Mesendoderm (in vitro differentiated cells): ENCODE data around the gene PARM1.

Source experiments
- DNase-seq: peaks from one replicate; pipeline ENCODE4 v3.0.0; 2013
- H2AK5ac ChIP-seq: 2 replicates; pipeline ENCODE4 v1.6.1; 2013; ENCODE audit warnings: low read length, inconsistent platforms
- H2BK120ac ChIP-seq: 2 replicates; pipeline ENCODE4 v1.6.1; 2013; ENCODE audit warnings: low read depth, mild to moderate bottlenecking, low read length, moderate library complexity, mixed read lengths
- H2BK15ac ChIP-seq: replicated peaks from 2 replicates; pipeline ENCODE4 v1.6.1; 2013; ENCODE audit warnings: low read depth, mild to moderate bottlenecking, moderate library complexity
- H2BK5ac ChIP-seq: 2 replicates; pipeline ENCODE4 v1.6.1; 2013; ENCODE audit warnings: low read length, inconsistent platforms
- H3K18ac ChIP-seq: 2 replicates; pipeline ENCODE4 v1.6.1; 2013; ENCODE audit warnings: mild to moderate bottlenecking, low read length, mixed read lengths
- H3K23ac ChIP-seq: one replicate; pipeline ENCODE4 v1.6.1; 2013; ENCODE audit warnings: low read length
- H3K27ac ChIP-seq: 2 replicates; pipeline ENCODE4 v1.5.1; 2013; ENCODE audit warnings: low read depth, mild to moderate bottlenecking, inconsistent platforms, low read length, moderate library complexity
- H3K27me3 ChIP-seq: 2 replicates; pipeline ENCODE4 v1.6.1; 2013; ENCODE audit warnings: low read length, control low read depth, mild to moderate bottlenecking, inconsistent platforms; ENCODE audit not compliant: insufficient read depth, poor library complexity
- H3K36me3 ChIP-seq: 2 replicates; pipeline ENCODE4 v1.6.1; 2013; ENCODE audit warnings: low read length, inconsistent platforms; ENCODE audit not compliant: control insufficient read depth, insufficient read depth
- H3K4ac ChIP-seq: one replicate; pipeline ENCODE4 v1.6.1; 2013; ENCODE audit warnings: low read depth, mild to moderate bottlenecking, low read length, moderate library complexity
- H3K4me1 ChIP-seq: 2 replicates; pipeline ENCODE4 v1.6.1; 2013; ENCODE audit warnings: low read depth, low read length, inconsistent platforms; ENCODE audit not compliant: control insufficient read depth
- H3K4me2 ChIP-seq: 2 replicates; pipeline ENCODE4 v1.6.1; 2013; ENCODE audit warnings: low read length
- H3K4me3 ChIP-seq: 2 replicates; pipeline ENCODE4 v1.5.1; 2013; ENCODE audit warnings: mild to moderate bottlenecking, low read length
- H3K56ac ChIP-seq: one replicate; pipeline ENCODE4 v1.6.1; 2013; ENCODE audit warnings: low read length
- H3K79me1 ChIP-seq: 2 replicates; pipeline ENCODE4 v1.6.1; 2013; ENCODE audit warnings: low read length, inconsistent platforms
- H3K79me2 ChIP-seq: 2 replicates; pipeline ENCODE4 v1.6.1; 2013; ENCODE audit warnings: mild to moderate bottlenecking, low read length; ENCODE audit not compliant: control insufficient read depth, insufficient read depth
- H3K9ac ChIP-seq: 2 replicates; pipeline ENCODE4 v1.6.1; 2013; ENCODE audit warnings: low read length, inconsistent platforms
- H4K5ac ChIP-seq: one replicate; pipeline ENCODE4 v1.6.1; 2013; ENCODE audit warnings: low read length
- H4K8ac ChIP-seq: one replicate; pipeline ENCODE4 v1.6.1; 2013; ENCODE audit warnings: low read depth, mild to moderate bottlenecking, control low read depth, low read length, moderate library complexity
- WGBS: extraction: QIAGEN DNeasy Blood & Tissue Kit; methylation state at CpG from one replicate; pipeline ENCODE4 v1.1.7; 2013; ENCODE audit warnings: low lambda C conversion rate, missing lambda C conversion rate; ENCODE audit not compliant: insufficient coverage; ENCODE audit errors: extremely low coverage; 5-methylcytosine and 5-hydroxymethylcytosine counted together

PARM1 gene

DNA sequence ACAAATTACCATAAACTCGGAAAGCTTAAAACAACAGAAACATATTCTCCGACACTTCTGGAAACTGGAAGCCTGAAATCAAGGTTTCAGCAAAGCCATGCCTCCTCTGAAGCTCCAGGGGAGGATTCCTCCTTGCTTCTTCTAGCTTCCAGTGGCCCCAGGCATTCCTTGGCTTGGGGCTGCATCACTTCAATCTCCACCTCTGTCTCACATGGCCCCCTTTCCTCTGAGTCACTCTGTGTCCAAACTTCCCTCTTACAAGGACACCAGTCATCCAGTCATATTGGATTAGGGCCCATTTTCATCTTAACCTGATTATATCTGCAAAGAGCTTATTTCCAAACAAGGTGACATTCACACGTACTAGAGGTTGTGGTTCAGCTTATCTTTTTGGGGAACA is 17.3 kb downstream of the PARM1 start:
- H3K23ac ChIP-seq, result no peak overlapping the region
- no peak overlapping the region for H4K8ac ChIP-seq
- no peak overlapping the region for H3K56ac ChIP-seq
- no peak overlapping the region for H2AK5ac ChIP-seq
- no peak overlapping the region for H3K4me3 ChIP-seq
- H3K18ac ChIP-seq, result no peak overlapping the region
- no peaks in the 10 kb centered on the region for H3K79me2 ChIP-seq
- H4K5ac ChIP-seq, result no peak overlapping the region
- H3K79me1 ChIP-seq, result no peaks in the 10 kb centered on the region
- no peak overlapping the region for H2BK5ac ChIP-seq
- H3K9ac ChIP-seq, result no peak overlapping the region
- H3K4ac ChIP-seq, result no peak overlapping the region
- H3K4me1 ChIP-seq, result no peaks in the 10 kb centered on the region
- no peaks in the 10 kb centered on the region for H3K36me3 ChIP-seq
- no peaks in the 10 kb centered on the region for H3K27me3 ChIP-seq
- H3K4me2 ChIP-seq, result no peak overlapping the region
- no peak overlapping the region for H2BK120ac ChIP-seq
- no CpG with 5 or more reads among the region's 3 CpGs for WGBS
- H2BK15ac ChIP-seq, result no peak overlapping the region
- DNase-seq, result no peak
- H3K27ac ChIP-seq, result no peak overlapping the region

DNA sequence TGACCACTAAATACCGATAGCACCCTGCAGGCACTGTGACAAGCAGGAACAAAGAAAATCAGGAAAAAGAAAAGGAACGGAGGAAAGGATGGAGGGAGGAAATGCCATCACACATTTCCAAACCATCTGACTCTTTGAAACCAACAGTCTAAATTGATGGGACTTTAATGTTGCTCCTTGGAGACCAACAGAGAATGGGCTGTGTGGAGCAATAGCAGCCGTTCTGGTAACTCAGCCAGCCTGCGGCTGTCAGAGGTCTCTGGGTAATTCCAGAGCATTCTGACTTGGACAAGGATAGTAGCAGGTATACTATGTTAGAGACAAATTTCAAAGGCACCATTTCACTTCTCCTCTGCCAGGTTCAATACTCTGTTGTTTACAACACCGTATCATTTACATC is 18.0 kb downstream of the PARM1 start:
- H3K4ac ChIP-seq, result no peak overlapping the region
- no peak overlapping the region for H3K4me3 ChIP-seq
- H2BK120ac ChIP-seq, result no peak overlapping the region
- no peak overlapping the region for H3K27ac ChIP-seq
- no peak overlapping the region for H3K18ac ChIP-seq
- no peak overlapping the region for H2AK5ac ChIP-seq
- H3K4me2 ChIP-seq, result no peak overlapping the region
- H3K23ac ChIP-seq, result no peak overlapping the region
- no peaks in the 10 kb centered on the region for H3K79me2 ChIP-seq
- no peak overlapping the region for H2BK15ac ChIP-seq
- H4K8ac ChIP-seq, result no peak overlapping the region
- no peak overlapping the region for H3K9ac ChIP-seq
- H3K36me3 ChIP-seq, result no peaks in the 10 kb centered on the region
- no peak overlapping the region for H2BK5ac ChIP-seq
- H3K56ac ChIP-seq, result no peak overlapping the region
- H4K5ac ChIP-seq, result no peak overlapping the region
- no peak for DNase-seq
- no peaks in the 10 kb centered on the region for H3K27me3 ChIP-seq
- H3K4me1 ChIP-seq, result no peaks in the 10 kb centered on the region
- H3K79me1 ChIP-seq, result no peaks in the 10 kb centered on the region
- no CpG with 5 or more reads among the region's 5 CpGs for WGBS

DNA sequence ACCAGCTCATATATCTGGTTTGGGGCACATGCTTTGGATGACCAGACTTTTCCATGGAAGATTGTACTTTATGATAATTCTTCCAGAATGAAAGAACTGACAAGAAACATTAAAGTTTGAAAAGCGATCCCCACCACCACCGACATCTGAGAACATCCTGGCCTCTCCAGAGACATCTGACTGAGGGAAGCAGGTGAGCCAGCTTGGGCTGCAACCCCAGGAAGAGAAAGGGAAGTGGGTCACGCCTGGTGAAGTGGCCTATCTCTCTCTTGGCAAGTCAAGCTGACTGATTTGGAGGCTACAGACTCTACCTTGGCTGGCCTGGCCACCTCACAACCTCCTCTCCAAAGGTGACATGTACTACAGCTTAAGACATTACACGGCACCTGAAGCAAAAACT is 20.7 kb downstream of the PARM1 start:
- Histone ChIP-seq H2AK5ac (no peak overlapping the region), H2BK5ac (no peak overlapping the region), H3K56ac (no peak overlapping the region), H3K79me2 (no peaks in the 10 kb centered on the region), H3K9ac (no peak overlapping the region), H2BK15ac (no peak overlapping the region), H4K5ac (no peak overlapping the region), H3K4me1 (no peaks in the 10 kb centered on the region), H3K4ac (no peak overlapping the region), H3K36me3 (no peaks in the 10 kb centered on the region), H3K4me3 (no peak overlapping the region), H4K8ac (peak overlapping the region; percentile 39), H3K27ac (no peak overlapping the region), H3K23ac (no peak overlapping the region), H3K18ac (no peak overlapping the region), H3K4me2 (no peak overlapping the region), H3K27me3 (no peaks in the 10 kb centered on the region), H2BK120ac (no peak overlapping the region), H3K79me1 (no peaks in the 10 kb centered on the region)
- WGBS, result no CpG with 5 or more reads among the region's 4 CpGs
- DNase-seq, result no peak

DNA sequence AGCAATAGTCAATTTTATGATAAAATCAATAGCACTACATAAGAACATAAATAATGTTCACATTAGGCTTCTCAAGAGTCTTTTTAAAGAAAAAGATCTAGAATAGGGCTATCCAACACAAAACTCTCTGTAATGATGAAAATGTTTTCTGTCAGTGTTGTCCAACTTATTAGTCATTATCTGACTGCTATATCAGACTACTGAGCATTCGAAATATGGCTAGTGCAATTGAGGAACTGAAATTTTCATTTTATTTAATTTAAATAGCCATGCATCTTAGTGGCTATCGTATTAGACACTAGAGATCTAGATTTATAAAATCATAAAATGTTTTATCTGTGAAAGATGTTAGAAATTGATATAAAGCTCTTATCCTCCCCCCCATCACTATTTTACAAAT is 26.0 kb downstream of the PARM1 start:
- no peaks in the 10 kb centered on the region for H3K79me2 ChIP-seq
- H2AK5ac ChIP-seq, result no peak overlapping the region
- H3K4ac ChIP-seq, result no peak overlapping the region
- H3K4me2 ChIP-seq, result no peak overlapping the region
- WGBS, result no CpG with 5 or more reads among the region's 2 CpGs
- H3K4me3 ChIP-seq, result no peak overlapping the region
- H3K79me1 ChIP-seq, result no peaks in the 10 kb centered on the region
- no peak for DNase-seq
- H3K36me3 ChIP-seq, result no peaks in the 10 kb centered on the region
- no peaks in the 10 kb centered on the region for H3K27me3 ChIP-seq
- H3K56ac ChIP-seq, result no peak overlapping the region
- no peak overlapping the region for H4K5ac ChIP-seq
- H2BK120ac ChIP-seq, result no peak overlapping the region
- no peak overlapping the region for H3K23ac ChIP-seq
- no peak overlapping the region for H3K9ac ChIP-seq
- no peak overlapping the region for H4K8ac ChIP-seq
- no peak overlapping the region for H2BK5ac ChIP-seq
- no peak overlapping the region for H3K27ac ChIP-seq
- H3K4me1 ChIP-seq, result no peaks in the 10 kb centered on the region
- H3K18ac ChIP-seq, result no peak overlapping the region
- no peak overlapping the region for H2BK15ac ChIP-seq

DNA sequence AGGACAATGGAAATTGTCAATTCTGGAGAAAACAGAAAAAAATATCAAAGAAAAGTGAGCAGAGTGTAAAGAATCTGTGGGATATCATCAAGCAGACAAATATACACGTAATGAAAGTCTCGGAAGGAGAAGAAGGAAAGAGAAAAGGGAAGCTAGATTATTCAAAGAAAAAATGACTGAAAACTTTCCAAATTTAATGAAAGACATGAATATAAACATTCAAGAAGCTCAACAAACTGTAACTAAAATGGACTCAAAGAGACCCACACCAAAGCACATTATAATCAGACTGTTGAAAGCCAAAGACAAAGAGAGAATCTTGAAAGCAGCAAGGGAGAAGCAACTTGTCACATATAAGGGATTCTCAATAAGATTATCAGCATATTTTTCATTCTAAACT is 28.3 kb downstream of the PARM1 start:
- Histone ChIP-seq H3K27me3 (no peaks in the 10 kb centered on the region), H2BK15ac (no peak overlapping the region), H3K4ac (no peak overlapping the region), H4K5ac (no peak overlapping the region), H3K18ac (no peak overlapping the region), H4K8ac (no peak overlapping the region), H3K4me3 (no peak overlapping the region), H3K9ac (no peak overlapping the region), H2BK5ac (no peak overlapping the region), H3K36me3 (no peaks in the 10 kb centered on the region), H3K79me1 (no peaks in the 10 kb centered on the region), H3K4me1 (no peaks in the 10 kb centered on the region), H2AK5ac (no peak overlapping the region), H3K56ac (no peak overlapping the region), H3K27ac (no peak overlapping the region), H2BK120ac (no peak overlapping the region), H3K79me2 (no peaks in the 10 kb centered on the region), H3K4me2 (no peak overlapping the region), H3K23ac (no peak overlapping the region)
- DNase-seq, result no peak
- WGBS, result no CpG with 5 or more reads among the region's 2 CpGs

DNA sequence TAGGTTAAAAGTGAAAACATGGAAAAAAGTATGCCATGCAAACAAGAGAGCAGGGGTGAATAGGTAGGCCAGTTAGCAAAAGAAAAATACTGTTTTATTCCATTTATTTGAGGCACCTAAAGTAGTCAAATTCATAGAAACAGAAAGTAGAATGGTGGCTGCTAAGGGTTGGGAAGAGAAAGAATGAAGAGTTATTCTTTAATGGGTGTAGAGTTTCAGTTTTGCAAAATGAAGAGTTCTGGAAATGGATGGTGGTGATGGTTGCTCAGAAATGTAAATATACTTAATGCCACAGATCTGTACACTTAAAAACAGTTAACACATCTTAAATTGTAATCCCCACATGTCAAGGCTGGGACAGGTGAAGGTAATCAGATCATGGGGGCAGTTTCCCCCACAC is 29.7 kb downstream of the PARM1 start:
- DNase-seq, result no peak
- no peak overlapping the region for H2AK5ac ChIP-seq
- no peak overlapping the region for H3K23ac ChIP-seq
- no peak overlapping the region for H3K4me2 ChIP-seq
- no peak overlapping the region for H2BK15ac ChIP-seq
- H4K5ac ChIP-seq, result no peak overlapping the region
- H2BK120ac ChIP-seq, result no peak overlapping the region
- no peak overlapping the region for H3K4me3 ChIP-seq
- H3K4ac ChIP-seq, result no peak overlapping the region
- no peaks in the 10 kb centered on the region for H3K4me1 ChIP-seq
- no peak overlapping the region for H3K56ac ChIP-seq
- H2BK5ac ChIP-seq, result no peak overlapping the region
- H3K27ac ChIP-seq, result no peak overlapping the region
- no peak overlapping the region for H4K8ac ChIP-seq
- no peaks in the 10 kb centered on the region for H3K79me1 ChIP-seq
- no peaks in the 10 kb centered on the region for H3K79me2 ChIP-seq
- no peaks in the 10 kb centered on the region for H3K27me3 ChIP-seq
- H3K9ac ChIP-seq, result no peak overlapping the region
- H3K18ac ChIP-seq, result no peak overlapping the region
- H3K36me3 ChIP-seq, result no peaks in the 10 kb centered on the region
